Neural cell (in vitro differentiated cells): ENCODE data around the gene MCC. TPM values are rescaled to one million over a fixed set of nuclear protein-coding genes. Genes with fewer than 3 reads are reported as not detected.

Experiments
- H2AFZ ChIP-seq: fragments of 200-600, 300-800 bp; sonication (generic), shearing (Covaris generic); 2 replicates; pipeline ENCODE4 v1.6.0; 2014; ENCODE audit warnings: low read depth, mild to moderate bottlenecking, antibody characterized with exemption, low read length, moderate library complexity
- H3F3A ChIP-seq: fragments of 200-600 bp; shearing (Covaris generic); 2 replicates; pipeline ENCODE4 v1.6.1; 2016; ENCODE audit warnings: mild to moderate bottlenecking, moderate library complexity, mixed read lengths, antibody characterized with exemption, low read length; ENCODE audit not compliant: insufficient read depth, poor library complexity, severe bottlenecking
- H3K27ac ChIP-seq: fragments of 200-600, 300-800 bp; sonication (generic), shearing (Covaris generic); 2 replicates; pipeline ENCODE4 v1.5.1; 2014; ENCODE audit warnings: mild to moderate bottlenecking, low read length, moderate library complexity
- H3K27me3 ChIP-seq: fragments of 300-800, 200-600 bp; sonication (generic), shearing (Covaris generic); 2 replicates; pipeline ENCODE4 v1.6.0; 2014; ENCODE audit warnings: mild to moderate bottlenecking, low read depth, low read length, moderate library complexity; ENCODE audit not compliant: insufficient read depth
- H3K36me3 ChIP-seq: fragments of 300-800, 200-600 bp; sonication (generic), shearing (Covaris generic); 2 replicates; pipeline ENCODE4 v1.5.1; 2014; ENCODE audit warnings: mild to moderate bottlenecking, antibody characterized with exemption, low read length, moderate library complexity; ENCODE audit not compliant: insufficient read depth
- H3K4me2 ChIP-seq: fragments of 300-800, 200-600 bp; sonication (generic), shearing (Covaris generic); 2 replicates; pipeline ENCODE4 v1.6.0; 2014; ENCODE audit warnings: mild to moderate bottlenecking, low read length
- H3K4me3 ChIP-seq: fragments of 300-800, 200-600 bp; sonication (generic), shearing (Covaris generic); 2 replicates; pipeline ENCODE4 v1.5.1; 2014; ENCODE audit warnings: mild to moderate bottlenecking, low read length, moderate library complexity
- H3K79me2 ChIP-seq: fragments of 200-600 bp; shearing (Covaris generic); replicated peaks from 2 replicates; pipeline ENCODE4 v1.6.0; 2014; ENCODE audit warnings: mild to moderate bottlenecking, low read length, moderate library complexity; ENCODE audit not compliant: insufficient read depth
- H3K9ac ChIP-seq: fragments of 300-800, 200-600 bp; sonication (generic), shearing (Covaris generic); 2 replicates; pipeline ENCODE4 v1.6.1; 2016; ENCODE audit warnings: mild to moderate bottlenecking, low read length, mixed read lengths
- H3K9me2 ChIP-seq: fragments of 200-600 bp; shearing (Covaris generic); 2 replicates; pipeline ENCODE4 v1.6.1; 2016; ENCODE audit warnings: mild to moderate bottlenecking, low read length, mixed read lengths; ENCODE audit not compliant: insufficient read depth
- H3K9me3 ChIP-seq: fragments of 200-600, 300-800 bp; sonication (generic), shearing (Covaris generic); 2 replicates; pipeline ENCODE4 v1.6.1; 2016; ENCODE audit warnings: mild to moderate bottlenecking, mixed run types, low read length, moderate library complexity, mixed read lengths
- H4K20me1 ChIP-seq: fragments of 200-600 bp; shearing (Covaris generic); 2 replicates; pipeline ENCODE4 v1.6.1; 2016; ENCODE audit warnings: mild to moderate bottlenecking, mixed run types; ENCODE audit not compliant: insufficient read depth
- EP300 ChIP-seq: fragments of 450-650 bp; conservative IDR thresholded peaks from 2 replicates; pipeline ENCODE4 v1.6.1; 2014; ENCODE audit warnings: antibody characterized with exemption, mild to moderate bottlenecking, moderate library complexity; ENCODE audit not compliant: poor library complexity, severe bottlenecking
- EZH2 ChIP-seq: fragments of 200-600, 300-800 bp; shearing (Covaris generic), sonication (generic); IDR thresholded peaks from 2 replicates; pipeline ENCODE4 v1.6.1; 2014; ENCODE audit warnings: antibody characterized with exemption, low read length, borderline replicate concordance, mild to moderate bottlenecking; ENCODE audit not compliant: insufficient read depth, poor library complexity, severe bottlenecking
- MXI1 ChIP-seq: fragments of 450-650 bp; conservative IDR thresholded peaks from 2 replicates; pipeline ENCODE4 v1.6.1; 2014; ENCODE audit warnings: antibody characterized with exemption, mild to moderate bottlenecking; ENCODE audit not compliant: poor library complexity, severe bottlenecking
- POLR2AphosphoS5 ChIP-seq: IDR thresholded peaks from 2 replicates; pipeline ENCODE4 v1.6.1; 2012
- RAD21 ChIP-seq: fragments of 450-650 bp; conservative IDR thresholded peaks from 2 replicates; pipeline ENCODE4 v1.6.1; 2014; ENCODE audit warnings: antibody characterized with exemption, mild to moderate bottlenecking, moderate library complexity
- SMC3 ChIP-seq: fragments of 450-650 bp; conservative IDR thresholded peaks from 2 replicates; pipeline ENCODE4 v1.6.1; 2014; ENCODE audit warnings: antibody characterized with exemption, mild to moderate bottlenecking, moderate library complexity; ENCODE audit not compliant: poor library complexity
- TAF1 ChIP-seq: IDR thresholded peaks from 2 replicates; pipeline ENCODE4 v1.6.1; 2012; ENCODE audit warnings: low read depth
- polyA plus RNA-seq: library from polyadenylated mRNA; depleted of rRNA; stranded (reverse); fragments of >200 nt; gene quantifications from 2 replicates; pipeline ENCODE4 v1.2.3, GENCODE V29; 2014
- TF ChIP-seq, protein P1 (sequence below): IDR thresholded peaks from 2 replicates; pipeline ENCODE4 v1.6.1; 2012; ENCODE audit warnings: borderline replicate concordance
- TF ChIP-seq, protein P2 (sequence below): fragments of 450-650 bp; IDR thresholded peaks from 2 replicates; pipeline ENCODE4 v1.5.1; 2014; ENCODE audit warnings: antibody characterized with exemption, mild to moderate bottlenecking, moderate library complexity; ENCODE audit not compliant: poor library complexity, severe bottlenecking

The MCC gene
- polyA plus RNA-seq, 1 donor from 2014 or later: 2.2 TPM

DNA sequence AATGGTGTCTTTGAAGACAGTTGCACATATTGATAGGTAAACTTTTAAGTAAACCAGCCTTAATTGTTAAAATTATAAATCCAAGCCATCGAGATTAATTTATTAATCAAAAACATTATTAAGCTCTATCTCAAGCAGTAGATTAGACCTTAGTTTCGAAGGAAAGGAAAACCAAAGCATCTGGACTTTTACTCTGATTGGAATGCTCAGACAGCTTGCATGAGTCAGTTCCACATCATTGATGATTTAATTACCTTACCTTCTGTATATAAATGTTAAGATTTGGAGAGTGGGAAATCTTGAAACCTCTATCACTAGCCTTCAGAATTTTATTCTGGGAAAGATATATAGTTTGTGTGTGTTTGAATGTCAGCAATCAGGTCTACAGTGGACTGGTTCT, 487.8 kb downstream of the MCC start:
- no peak overlapping the region for H2AFZ ChIP-seq
- H4K20me1 ChIP-seq: no peaks in the 10 kb centered on the region
- H3K9me2 ChIP-seq: no peaks in the 10 kb centered on the region
- H3K4me2 ChIP-seq: no peak overlapping the region
- H3K79me2 ChIP-seq: peaks cover 18% of the 10 kb centered on the region
- no peaks in the 10 kb centered on the region for H3K9me3 ChIP-seq
- no peak overlapping the region for H3K9ac ChIP-seq
- no peaks in the 10 kb centered on the region for H3K27me3 ChIP-seq
- H3F3A ChIP-seq: no peaks in the 10 kb centered on the region
- H3K4me3 ChIP-seq: no peak overlapping the region
- no peak overlapping the region for H3K27ac ChIP-seq
- peaks cover 13% of the 10 kb centered on the region for H3K36me3 ChIP-seq
- no peak for TF ChIP-seq EP300
- no peak for TF ChIP-seq MXI1
- TF ChIP-seq EZH2: no peak
- TF ChIP-seq POLR2AphosphoS5: no peak
- no peak for TF ChIP-seq TAF1
- no peak for TF ChIP-seq SMC3
- no peak for TF ChIP-seq RAD21
- TF ChIP-seq, protein P1, sequence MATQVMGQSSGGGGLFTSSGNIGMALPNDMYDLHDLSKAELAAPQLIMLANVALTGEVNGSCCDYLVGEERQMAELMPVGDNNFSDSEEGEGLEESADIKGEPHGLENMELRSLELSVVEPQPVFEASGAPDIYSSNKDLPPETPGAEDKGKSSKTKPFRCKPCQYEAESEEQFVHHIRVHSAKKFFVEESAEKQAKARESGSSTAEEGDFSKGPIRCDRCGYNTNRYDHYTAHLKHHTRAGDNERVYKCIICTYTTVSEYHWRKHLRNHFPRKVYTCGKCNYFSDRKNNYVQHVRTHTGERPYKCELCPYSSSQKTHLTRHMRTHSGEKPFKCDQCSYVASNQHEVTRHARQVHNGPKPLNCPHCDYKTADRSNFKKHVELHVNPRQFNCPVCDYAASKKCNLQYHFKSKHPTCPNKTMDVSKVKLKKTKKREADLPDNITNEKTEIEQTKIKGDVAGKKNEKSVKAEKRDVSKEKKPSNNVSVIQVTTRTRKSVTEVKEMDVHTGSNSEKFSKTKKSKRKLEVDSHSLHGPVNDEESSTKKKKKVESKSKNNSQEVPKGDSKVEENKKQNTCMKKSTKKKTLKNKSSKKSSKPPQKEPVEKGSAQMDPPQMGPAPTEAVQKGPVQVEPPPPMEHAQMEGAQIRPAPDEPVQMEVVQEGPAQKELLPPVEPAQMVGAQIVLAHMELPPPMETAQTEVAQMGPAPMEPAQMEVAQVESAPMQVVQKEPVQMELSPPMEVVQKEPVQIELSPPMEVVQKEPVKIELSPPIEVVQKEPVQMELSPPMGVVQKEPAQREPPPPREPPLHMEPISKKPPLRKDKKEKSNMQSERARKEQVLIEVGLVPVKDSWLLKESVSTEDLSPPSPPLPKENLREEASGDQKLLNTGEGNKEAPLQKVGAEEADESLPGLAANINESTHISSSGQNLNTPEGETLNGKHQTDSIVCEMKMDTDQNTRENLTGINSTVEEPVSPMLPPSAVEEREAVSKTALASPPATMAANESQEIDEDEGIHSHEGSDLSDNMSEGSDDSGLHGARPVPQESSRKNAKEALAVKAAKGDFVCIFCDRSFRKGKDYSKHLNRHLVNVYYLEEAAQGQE: no peak
- TF ChIP-seq, protein P2, sequence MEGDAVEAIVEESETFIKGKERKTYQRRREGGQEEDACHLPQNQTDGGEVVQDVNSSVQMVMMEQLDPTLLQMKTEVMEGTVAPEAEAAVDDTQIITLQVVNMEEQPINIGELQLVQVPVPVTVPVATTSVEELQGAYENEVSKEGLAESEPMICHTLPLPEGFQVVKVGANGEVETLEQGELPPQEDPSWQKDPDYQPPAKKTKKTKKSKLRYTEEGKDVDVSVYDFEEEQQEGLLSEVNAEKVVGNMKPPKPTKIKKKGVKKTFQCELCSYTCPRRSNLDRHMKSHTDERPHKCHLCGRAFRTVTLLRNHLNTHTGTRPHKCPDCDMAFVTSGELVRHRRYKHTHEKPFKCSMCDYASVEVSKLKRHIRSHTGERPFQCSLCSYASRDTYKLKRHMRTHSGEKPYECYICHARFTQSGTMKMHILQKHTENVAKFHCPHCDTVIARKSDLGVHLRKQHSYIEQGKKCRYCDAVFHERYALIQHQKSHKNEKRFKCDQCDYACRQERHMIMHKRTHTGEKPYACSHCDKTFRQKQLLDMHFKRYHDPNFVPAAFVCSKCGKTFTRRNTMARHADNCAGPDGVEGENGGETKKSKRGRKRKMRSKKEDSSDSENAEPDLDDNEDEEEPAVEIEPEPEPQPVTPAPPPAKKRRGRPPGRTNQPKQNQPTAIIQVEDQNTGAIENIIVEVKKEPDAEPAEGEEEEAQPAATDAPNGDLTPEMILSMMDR: no peak

DNA sequence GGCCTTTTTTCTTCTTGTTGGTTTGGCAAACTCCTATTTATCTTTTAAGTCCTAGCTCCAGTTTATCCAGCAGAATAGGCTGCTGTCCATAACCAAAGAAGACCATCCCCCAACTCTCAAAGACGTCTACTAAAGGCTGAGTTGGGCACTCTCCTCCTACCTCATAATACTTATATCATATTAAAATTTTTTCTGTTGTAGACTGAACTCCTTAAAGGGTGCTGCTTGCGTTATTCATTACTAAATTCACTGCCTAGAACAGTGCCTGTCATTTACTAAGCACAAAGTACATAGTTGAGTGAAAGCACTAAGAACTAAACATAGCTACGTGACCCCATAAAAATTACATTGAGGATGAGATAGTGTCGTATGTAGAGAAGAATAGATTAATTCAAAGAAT, 490.0 kb downstream of the MCC start:
- no peak overlapping the region for H2AFZ ChIP-seq
- peaks cover 5% of the 10 kb centered on the region for H3K36me3 ChIP-seq
- no peak overlapping the region for H3K27ac ChIP-seq
- no peak overlapping the region for H3K4me2 ChIP-seq
- H3F3A ChIP-seq: no peaks in the 10 kb centered on the region
- no peaks in the 10 kb centered on the region for H3K9me3 ChIP-seq
- H3K27me3 ChIP-seq: no peaks in the 10 kb centered on the region
- H3K9ac ChIP-seq: no peak overlapping the region
- H3K4me3 ChIP-seq: no peak overlapping the region
- TF ChIP-seq EZH2 (no peak), EP300 (no peak), RAD21 (no peak), POLR2AphosphoS5 (no peak), MXI1 (no peak), TAF1 (no peak), SMC3 (no peak)
- TF ChIP-seq, protein P2: no peak
- TF ChIP-seq, protein P1: no peak
- no peaks in the 10 kb centered on the region for H3K9me2 ChIP-seq
- no peaks in the 10 kb centered on the region for H4K20me1 ChIP-seq
- peaks cover 18% of the 10 kb centered on the region for H3K79me2 ChIP-seq
